C1 segment of cervical spinal cord (tissue), 14 donors: Measurements from ENCODE around the gene PTPN4.
"Not testable (repeated sequence)": the region's sequence is repeated elsewhere in the genome, so short reads cannot be mapped to it uniquely, and the experiment has no call there.

ENCODE experiments used
- DNase-seq, 14 donors: peaks; one replicate each; lab custom pipeline; 2025; lab: John Stamatoyannopoulos, UW

The PTPN4 gene

GRCh38 chr2:119760956-119761275 lies 1.2 kb downstream of the PTPN4 start:
- DNase-seq, result no peak

- DNase-seq, result no peak
These were observed 5.1 kb downstream of the PTPN4 start for GRCh38 chr2:119764832-119765231.

DNA sequence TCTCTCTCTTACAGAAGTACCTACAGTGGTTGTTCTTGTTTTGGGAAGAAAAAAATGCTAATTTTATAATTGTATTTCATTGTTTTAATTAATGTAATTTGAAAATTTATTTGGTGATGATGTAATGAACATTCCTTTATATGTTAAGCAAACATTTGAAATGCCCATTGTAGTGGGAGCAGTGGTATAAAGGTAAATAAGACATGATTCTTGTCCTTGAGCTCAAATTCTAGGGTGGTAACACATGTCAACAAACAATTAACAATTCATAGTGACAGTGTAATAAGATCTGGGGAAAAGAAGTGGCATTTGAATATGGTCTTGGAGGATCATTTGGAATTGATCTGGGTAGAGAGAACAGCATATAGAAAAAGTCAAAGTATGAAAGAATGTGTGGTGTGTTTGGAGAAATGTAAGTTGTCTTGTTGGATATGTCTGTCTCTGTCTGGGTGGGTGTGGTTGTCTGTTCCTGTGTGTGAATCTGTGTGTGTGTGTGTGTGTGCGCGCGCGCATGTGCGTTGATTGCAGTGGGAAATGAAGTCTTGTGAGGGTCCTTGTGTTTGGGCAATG lies 5.8 kb downstream of the PTPN4 start:
- DNase-seq, result no peak

DNA sequence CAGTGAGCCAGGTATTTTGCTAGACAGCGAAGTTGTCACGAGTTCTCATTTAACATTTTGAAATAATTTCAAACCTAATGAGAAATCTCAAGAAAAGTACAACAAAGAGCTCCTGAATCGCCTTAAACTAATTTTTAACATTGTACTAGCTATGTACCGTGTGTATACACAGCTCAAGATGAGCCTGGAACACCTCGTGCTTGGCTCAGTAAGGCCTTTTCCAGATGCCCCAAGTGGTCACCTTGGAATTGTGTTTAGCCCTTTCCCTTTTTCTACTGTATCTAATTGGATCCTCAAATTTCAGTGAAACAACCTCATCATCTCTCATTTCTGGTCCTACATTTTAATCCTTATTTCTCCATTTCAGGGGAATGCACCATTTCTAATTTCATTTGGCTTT lies 7.2 kb downstream of the PTPN4 start:
- DNase-seq, result no peak

DNA sequence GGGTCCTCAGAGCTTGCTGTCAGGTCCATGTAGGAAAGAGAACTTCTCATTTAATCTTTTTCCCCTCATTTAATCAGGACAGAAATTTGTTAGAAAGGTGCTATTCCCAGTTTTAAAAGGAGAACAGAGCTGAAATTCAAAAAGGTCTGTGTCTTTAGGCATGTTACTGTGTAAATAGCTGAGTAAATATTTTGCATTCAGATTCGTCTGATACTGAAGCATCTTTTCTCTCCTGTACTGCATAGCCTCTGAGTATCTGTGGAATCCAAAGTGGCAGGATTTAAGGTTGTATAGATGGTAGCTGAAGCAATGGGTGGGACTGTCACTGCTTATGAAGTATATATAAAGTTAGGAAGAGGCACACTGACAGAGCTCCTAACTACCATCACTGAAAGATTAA lies 9.0 kb downstream of the PTPN4 start:
- DNase-seq, result no peak

DNA sequence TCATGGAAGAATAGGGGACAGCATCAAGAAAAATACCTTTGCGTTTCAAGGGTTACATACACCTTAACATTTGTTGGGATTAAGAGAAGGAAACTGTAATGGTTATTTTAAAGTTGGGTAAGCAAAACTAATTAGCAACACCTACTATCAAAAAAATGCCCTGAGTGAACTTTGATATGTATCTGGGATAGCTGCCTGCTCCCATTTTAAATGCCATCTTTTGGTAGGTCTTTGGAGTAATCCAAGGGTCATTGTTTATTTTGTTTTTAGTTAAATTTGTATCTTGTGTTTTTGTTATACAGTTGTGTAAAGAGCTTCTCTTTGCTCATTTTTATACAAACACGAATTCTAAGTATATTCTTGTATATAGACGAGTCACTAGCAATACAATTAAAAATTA lies 9.9 kb downstream of the PTPN4 start:
- DNase-seq, result no peak

- DNase-seq, result peak in 1 of 14 donors; percentile 31
These were observed 11.6 kb downstream of the PTPN4 start for GRCh38 chr2:119771331-119771730.

DNA sequence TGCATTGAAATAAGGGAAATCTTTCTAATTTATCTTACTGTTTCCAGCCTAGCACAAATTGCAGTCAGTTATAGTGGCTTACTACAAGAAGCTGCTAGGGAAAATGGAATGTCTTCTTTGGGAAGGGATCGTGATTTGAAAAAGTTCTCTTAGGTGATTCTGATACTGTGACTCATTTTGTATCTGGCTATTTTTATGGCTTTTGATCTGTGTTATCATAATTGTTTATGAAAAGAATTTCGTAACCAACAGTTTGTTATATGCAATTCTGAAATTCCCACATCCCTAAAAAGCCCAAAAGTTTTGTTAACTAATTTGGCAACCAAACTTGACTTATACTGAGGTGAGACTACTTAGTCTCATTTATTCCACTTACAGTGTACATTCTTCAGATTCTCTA lies 12.4 kb downstream of the PTPN4 start:
- no peak for DNase-seq

DNA sequence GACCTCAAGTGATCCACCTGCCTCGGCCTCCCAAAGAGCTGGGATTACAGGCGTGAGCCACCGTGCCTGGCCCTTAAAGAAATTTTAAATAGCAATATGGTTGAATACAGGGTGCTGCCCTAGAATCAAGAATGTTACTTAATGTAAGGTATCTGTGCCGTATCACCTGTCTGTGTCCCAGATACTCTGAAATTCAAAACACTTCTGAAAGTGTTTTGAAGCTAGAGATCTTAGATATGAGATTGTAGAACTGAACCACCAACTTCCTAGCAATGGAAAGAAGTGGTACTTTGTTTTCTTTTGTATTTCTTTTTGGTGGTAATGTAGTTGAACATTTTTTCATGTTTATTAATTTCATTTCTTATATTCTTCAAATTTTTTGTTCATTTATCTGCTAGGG lies 13.0 kb downstream of the PTPN4 start:
- no peak for DNase-seq

- DNase-seq, result no peak
These were observed 14.3 kb downstream of the PTPN4 start for GRCh38 chr2:119774026-119774425.

GRCh38 chr2:119775102-119775501 lies 15.4 kb downstream of the PTPN4 start:
- no peak for DNase-seq

GRCh38 chr2:119782308-119783027 lies 22.7 kb downstream of the PTPN4 start:
- DNase-seq, result no peak

GRCh38 chr2:119784876-119785275 lies 25.2 kb downstream of the PTPN4 start:
- DNase-seq, result no peak

- no peak for DNase-seq
These were observed 26.6 kb downstream of the PTPN4 start for GRCh38 chr2:119786295-119786694.

- no peak for DNase-seq
These were observed 29.0 kb downstream of the PTPN4 start for GRCh38 chr2:119788752-119789151.

DNA sequence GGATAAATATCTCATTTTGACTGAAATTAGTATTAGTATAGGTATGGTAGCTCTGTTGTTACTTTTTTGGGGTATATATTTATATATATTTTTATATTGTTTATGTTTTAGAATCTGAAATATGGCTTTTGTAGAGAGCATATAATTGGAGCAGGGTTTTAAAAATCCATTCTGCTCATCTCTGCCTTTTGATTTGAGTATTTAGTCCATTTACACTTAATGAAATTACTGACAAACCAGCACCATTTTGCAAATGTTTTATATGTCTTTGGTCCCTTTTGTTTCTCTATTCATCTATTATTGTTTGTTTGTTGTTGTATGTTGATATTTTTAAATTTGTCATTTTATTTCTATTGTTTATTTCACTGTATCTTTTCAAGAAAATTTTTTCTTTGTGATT lies 30.7 kb downstream of the PTPN4 start:
- no peak for DNase-seq

GRCh38 chr2:119792907-119793312 lies 33.2 kb downstream of the PTPN4 start:
- DNase-seq, result no peak

GRCh38 chr2:119794237-119794636 lies 34.5 kb downstream of the PTPN4 start:
- DNase-seq, result no peak

- no peak for DNase-seq
These were observed 35.9 kb downstream of the PTPN4 start for GRCh38 chr2:119795309-119796303.

- no peak for DNase-seq
These were observed 40.7 kb downstream of the PTPN4 start for GRCh38 chr2:119800376-119800902.

- DNase-seq, result no peak
These were observed 41.3 kb downstream of the PTPN4 start for GRCh38 chr2:119801040-119801439.

DNA sequence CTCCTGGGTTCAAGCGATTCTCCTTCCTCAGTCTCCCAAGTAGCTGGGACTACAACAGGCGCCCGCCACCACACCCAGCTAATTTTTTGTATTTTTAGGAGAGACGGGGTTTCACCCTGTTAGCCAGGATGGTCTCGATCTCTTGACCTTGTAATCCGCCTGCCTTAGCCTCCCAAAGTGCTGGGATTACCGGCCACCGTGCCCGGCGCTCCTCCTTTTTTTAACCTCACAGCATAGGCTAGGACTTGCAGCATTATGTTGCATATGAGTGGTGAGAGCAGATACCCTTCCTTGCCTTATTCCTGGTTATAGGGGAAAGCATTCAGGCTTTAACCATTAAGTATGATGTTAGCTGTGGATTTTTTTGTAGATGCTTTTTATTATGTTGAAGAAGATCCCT lies 42.3 kb downstream of the PTPN4 start:
- DNase-seq, result not testable (repeated sequence)
